ENCODE results near the gene MSI2. TPM values are rescaled to one million over a fixed set of nuclear protein-coding genes. Genes with fewer than 3 reads are reported as not detected.

Gene MSI2
- total RNA-seq, 2 donors from 2014 or later = 88.3 to 114 TPM

GRCh38 chr17:57394375-57394774 lies 138.1 kb downstream of the MSI2 start:
- no peak overlapping the region for H3K4me3 ChIP-seq (ENCODE audit: low read length)
- Mint-ChIP-seq H3K36me3 (ENCODE audit: low read depth) (peaks cover 32% of the 10 kb centered on the region), H3K27ac (no peak overlapping the region), H3K4me1 (peaks cover 29% of the 10 kb centered on the region), H3K4me3 (no peak overlapping the region), H3K9me3 (peaks cover 18% of the 10 kb centered on the region), H3K27me3 (ENCODE audit: insufficient read depth) (no peaks in the 10 kb centered on the region)
- no peaks in the 10 kb centered on the region for H3K27me3 ChIP-seq (ENCODE audit: control insufficient read depth, insufficient read depth, low read length, poor library complexity, severe bottlenecking)
- no peak for DNase-seq
- H3K27ac ChIP-seq (ENCODE audit: low read depth, low read length) = no peak overlapping the region
- TF ChIP-seq CTCF (conservative IDR thresholded peaks at IDR 0.05) = no peak
- WGBS, 2 experiments (ENCODE audit: insufficient coverage in 1 of 2, insufficient read length in 1 of 2) = 95 to 100% methylated on average over 2 of the region's 2 CpGs
- no peaks in the 10 kb centered on the region for H3K36me3 ChIP-seq (ENCODE audit: control insufficient read depth, insufficient read depth, low read length)
- H3K9me3 ChIP-seq (ENCODE audit: control insufficient read depth, low read length) = peaks cover 19% of the 10 kb centered on the region
- H3K4me1 ChIP-seq (ENCODE audit: control insufficient read depth, insufficient read depth, low read length) = no peaks in the 10 kb centered on the region
- no peak overlapping the region for H3K9ac ChIP-seq (ENCODE audit: extremely low read depth, low read length, poor library complexity, severe bottlenecking)

DNA sequence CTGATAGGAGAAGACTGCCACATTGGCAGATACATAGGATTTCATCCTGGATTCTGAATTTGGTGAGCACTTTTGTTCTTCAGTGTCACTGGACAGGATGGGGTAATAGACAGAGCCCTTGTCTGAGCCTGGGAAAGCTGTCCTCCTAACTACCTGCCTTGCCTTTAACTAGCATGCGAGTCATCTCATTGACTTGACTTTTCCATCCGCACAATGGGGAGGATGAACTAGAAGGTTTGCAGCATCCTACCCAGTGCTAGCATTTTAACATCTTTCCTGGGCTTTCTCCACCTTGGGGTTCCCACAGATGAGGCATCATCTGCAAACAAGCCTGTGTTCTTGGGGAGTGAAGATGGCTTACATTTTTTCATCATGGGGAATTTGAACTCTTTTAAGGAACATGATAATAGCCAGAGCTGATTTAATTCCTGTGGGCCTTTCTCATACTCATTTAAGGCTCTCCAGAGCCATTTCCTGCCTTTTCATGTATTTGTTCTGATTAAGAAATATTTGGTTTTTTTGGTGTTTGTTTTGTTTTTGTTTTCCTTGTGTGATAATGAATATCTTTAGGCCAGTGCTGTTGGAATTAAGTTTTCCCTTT lies 139.5 kb downstream of the MSI2 start:
- Mint-ChIP-seq H3K36me3 (ENCODE audit: low read depth) (peaks cover 30% of the 10 kb centered on the region), H3K4me3 (no peak overlapping the region), H3K27me3 (ENCODE audit: insufficient read depth) (no peaks in the 10 kb centered on the region), H3K4me1 (peaks cover 33% of the 10 kb centered on the region), H3K9me3 (peaks cover 18% of the 10 kb centered on the region), H3K27ac (no peak overlapping the region)
- DNase-seq = no peak
- no peaks in the 10 kb centered on the region for H3K27me3 ChIP-seq (ENCODE audit: control insufficient read depth, insufficient read depth, low read length, poor library complexity, severe bottlenecking)
- no peak overlapping the region for H3K27ac ChIP-seq (ENCODE audit: low read depth, low read length)
- no peaks in the 10 kb centered on the region for H3K36me3 ChIP-seq (ENCODE audit: control insufficient read depth, insufficient read depth, low read length)
- peaks cover 19% of the 10 kb centered on the region for H3K9me3 ChIP-seq (ENCODE audit: control insufficient read depth, low read length)
- no peak overlapping the region for H3K9ac ChIP-seq (ENCODE audit: extremely low read depth, low read length, poor library complexity, severe bottlenecking)
- H3K4me1 ChIP-seq (ENCODE audit: control insufficient read depth, insufficient read depth, low read length) = no peaks in the 10 kb centered on the region
- H3K4me3 ChIP-seq (ENCODE audit: low read length) = no peak overlapping the region
- 97 to 100% methylated on average over 2 of the region's 2 CpGs for WGBS, 2 experiments (ENCODE audit: insufficient coverage in 1 of 2, insufficient read length in 1 of 2)
- no peak for TF ChIP-seq CTCF (conservative IDR thresholded peaks at IDR 0.05)

DNA sequence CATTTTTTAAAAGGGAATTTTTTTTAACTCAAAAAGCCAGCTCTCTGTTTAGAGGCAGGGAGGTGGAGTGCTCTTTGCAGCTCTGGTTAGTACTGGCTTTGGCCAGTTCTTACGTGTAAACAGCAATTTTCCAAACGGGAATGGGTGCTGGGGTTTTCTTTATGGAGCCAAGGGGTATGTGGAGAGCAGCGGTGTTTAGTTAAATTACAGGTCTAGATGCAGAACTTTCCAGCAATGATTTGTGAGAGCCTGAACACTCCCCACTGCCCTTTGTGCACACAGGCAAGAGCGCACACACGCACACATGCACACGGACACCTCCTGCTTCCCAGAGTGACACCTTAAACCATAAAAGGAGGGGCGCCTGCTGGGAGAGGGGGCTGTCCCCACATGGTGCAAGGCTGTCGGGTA lies 140.2 kb downstream of the MSI2 start:
- Mint-ChIP-seq H3K4me3 (no peak overlapping the region), H3K36me3 (ENCODE audit: low read depth) (peaks cover 31% of the 10 kb centered on the region), H3K27ac (peak overlapping the region; percentile 48), H3K4me1 (peaks cover 28% of the 10 kb centered on the region), H3K27me3 (ENCODE audit: insufficient read depth) (no peaks in the 10 kb centered on the region), H3K9me3 (peaks cover 18% of the 10 kb centered on the region)
- 86 to 88% methylated on average over 1 to 8 of the region's 8 CpGs for WGBS, 2 experiments (ENCODE audit: insufficient coverage in 1 of 2, insufficient read length in 1 of 2)
- no peak for TF ChIP-seq CTCF (conservative IDR thresholded peaks at IDR 0.05)
- Histone ChIP-seq H3K9me3 (ENCODE audit: control insufficient read depth, low read length) (peaks cover 19% of the 10 kb centered on the region), H3K27ac (ENCODE audit: low read depth, low read length) (peak overlapping the region; percentile 76), H3K4me1 (ENCODE audit: control insufficient read depth, insufficient read depth, low read length) (no peaks in the 10 kb centered on the region), H3K9ac (ENCODE audit: extremely low read depth, low read length, poor library complexity, severe bottlenecking) (no peak overlapping the region), H3K4me3 (ENCODE audit: low read length) (no peak overlapping the region), H3K36me3 (ENCODE audit: control insufficient read depth, insufficient read depth, low read length) (no peaks in the 10 kb centered on the region), H3K27me3 (ENCODE audit: control insufficient read depth, insufficient read depth, low read length, poor library complexity, severe bottlenecking) (no peaks in the 10 kb centered on the region)
- DNase-seq = no peak

Measured in endodermal cell (in vitro differentiated cells).